CD4-positive, alpha-beta T cell treated with Interferon alpha-2 for 1 hour (primary cell): ENCODE measurements around the gene SUPT3H.
"Not testable (repeated sequence)": the region's sequence is repeated elsewhere in the genome, so short reads cannot be mapped to it uniquely, and the experiment has no call there.

Experiments used
- DNase-seq, 2 donors: peaks; one replicate each; pipeline ENCODE4 v3.0.0-alpha.2; 2020 to 2022

Gene SUPT3H

DNA sequence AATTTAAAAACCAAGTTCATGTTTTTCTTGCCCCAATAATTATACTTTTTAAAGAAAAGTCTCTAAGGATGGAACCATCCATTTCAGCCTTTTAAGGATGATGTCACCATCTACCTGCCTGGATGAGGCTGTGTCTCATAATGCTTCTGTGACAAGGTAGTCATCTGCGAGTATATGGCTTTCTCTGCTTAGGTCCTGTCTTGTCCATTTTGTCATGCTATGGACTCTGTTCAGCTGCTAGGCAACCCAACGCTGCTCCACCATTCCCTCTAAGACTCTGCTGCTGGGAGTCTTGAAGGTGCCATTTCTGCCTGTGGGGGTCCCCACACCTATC lies 509.4 kb downstream of the SUPT3H start:
- DNase-seq: no peak

DNA sequence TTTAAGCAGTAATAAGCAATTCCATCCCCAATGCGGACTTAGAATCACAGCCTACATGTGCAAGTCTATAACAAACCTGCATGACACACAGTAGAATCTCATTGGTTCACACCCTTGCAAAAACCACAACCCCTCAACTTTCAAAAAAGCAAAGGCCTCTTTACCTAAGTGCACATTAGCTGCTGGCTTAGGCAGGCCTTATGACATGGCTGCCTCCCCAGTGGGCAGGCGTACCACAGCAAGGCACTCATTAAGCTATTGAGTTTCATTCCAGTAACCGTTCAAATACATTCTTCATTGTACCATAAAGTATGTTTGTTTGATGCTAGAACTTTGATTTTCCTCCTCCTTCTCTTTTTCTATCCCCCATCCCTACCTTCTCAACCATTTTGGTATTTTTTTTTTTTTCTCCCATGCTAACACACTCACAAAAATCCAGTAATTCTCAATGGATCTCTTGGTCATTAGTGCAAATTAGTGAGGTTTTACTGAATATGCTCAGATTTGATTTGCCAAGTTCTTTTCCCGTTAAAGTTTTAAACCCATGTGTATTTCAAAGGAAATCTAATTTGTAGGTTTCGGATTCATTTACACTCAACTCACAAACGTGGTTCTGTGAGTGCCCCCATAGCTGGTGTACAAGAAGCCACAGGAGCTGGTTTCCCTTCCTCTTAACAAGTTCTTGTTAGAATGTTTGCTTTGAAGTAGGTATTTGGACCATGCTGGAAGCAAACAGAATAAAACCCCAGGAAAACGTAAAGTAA lies 510.0 kb downstream of the SUPT3H start:
- no peak for DNase-seq

DNA sequence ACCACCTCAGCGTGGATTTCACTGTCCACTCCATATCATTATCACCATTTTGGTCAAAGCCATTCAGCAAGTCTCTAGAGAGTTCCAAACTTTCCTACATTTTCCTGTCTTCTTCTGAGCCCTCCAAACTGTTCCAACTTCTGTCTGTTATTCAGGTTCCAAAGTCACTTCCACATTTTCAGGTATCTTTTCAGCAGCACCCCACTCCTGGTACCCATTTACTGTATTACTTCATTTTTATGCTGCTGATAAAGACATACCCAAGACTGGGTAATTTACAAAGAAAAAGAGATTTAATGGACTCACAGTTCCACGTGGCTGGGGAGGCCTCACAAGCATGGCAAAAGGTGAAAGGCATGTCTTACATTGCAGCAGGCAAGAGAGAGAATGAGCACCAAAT lies 512.5 kb downstream of the SUPT3H start:
- not testable (repeated sequence) for DNase-seq

DNA sequence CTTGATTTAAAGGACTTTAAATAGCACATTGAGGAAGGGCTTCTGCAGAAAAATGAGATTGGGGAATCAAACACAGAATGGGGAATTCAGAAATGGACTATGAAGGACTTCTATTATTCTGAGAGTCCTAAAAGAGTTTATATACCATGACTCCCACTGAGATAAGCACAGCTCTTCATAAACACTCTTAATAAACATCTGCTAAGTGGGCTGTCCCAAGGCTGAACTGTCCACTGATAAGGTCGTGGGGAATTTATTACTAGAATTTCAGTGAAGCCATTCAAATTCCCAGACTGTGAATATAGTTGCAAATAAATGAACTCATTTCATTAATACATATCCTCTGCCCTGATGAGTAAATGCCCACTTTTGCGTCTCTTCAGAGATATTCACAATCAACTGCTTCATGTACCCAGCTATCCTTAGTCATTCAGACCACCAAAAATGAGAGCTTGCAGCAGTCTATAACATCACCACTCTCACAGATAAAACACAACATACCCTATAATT lies 517.8 kb downstream of the SUPT3H start:
- DNase-seq: no peak

DNA sequence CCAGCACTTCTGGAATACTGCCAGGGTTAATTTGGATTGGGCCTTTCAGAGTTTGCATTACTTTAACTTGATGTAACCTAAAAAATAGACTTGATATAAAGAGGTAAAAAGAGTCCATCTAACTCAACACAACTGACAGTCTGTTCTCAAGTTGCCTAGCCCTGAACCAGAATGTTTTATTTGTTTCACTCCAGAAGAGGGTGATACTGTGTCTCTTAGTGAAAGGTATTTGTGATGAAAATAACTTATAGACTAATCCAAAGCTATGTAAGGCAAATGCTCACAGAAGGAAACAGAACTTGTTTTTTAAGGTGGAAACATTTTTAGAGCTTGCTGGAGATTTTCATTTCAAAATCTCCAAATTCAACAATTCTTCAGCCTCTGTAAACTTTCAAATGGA lies 518.7 kb downstream of the SUPT3H start:
- DNase-seq: peak in 1 of 2 donors; percentile 28

DNA sequence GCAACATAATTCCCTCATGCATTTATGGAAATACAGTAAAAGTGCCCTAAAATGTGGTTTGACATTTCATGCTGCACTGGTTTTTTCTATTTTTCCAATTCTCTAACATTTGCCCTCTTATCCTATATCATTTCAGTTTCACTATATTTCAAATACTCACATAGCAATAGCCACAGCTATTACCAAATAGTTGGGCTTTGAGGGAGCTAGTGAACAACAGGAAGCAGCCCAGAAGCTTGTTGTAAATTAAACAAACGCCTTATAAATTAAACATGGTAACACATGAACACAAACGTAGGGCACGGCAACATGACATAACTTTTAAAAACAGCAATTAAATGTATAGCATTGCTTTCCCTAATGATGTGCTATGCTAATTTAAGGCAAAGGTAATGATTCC lies 521.3 kb downstream of the SUPT3H start:
- no peak for DNase-seq

DNA sequence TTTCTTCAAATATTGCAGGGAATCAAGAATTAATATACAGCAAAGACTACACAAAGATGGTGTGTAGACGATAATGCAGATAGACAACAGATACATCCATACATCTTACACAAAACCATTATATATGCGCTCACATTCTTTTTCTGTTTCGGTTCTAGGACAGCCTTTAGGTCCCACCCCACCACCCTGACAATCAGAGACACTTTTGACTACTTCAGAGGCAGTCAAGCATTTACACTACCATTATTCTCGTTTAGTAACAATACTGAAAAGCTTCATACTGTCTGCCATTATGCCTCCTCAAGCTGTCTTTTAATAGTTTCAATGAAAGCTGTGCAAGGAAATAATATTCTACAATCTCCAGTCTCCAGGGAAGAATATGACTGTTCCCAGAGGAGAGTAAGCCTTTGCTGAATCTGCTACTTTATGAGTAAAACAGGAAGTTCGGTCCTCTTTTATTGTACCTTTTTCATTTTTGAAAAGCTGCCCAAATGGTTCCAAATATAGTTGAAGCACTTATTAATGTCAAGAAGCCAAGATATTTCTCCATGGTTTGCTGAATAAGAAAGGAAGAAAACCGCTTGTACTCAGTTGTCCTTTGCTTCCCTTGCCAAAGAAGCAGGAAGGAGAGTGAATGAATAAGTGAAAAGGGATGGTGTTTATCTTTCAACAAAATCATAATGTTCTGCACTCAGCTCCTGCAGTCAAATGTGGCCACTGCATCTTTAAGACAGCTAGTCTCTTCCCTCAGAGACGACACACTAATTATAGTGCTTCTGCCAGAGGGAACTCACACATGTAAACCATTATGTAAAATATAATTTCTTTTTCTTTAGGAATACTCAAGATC lies 521.9 kb downstream of the SUPT3H start:
- no peak for DNase-seq

DNA sequence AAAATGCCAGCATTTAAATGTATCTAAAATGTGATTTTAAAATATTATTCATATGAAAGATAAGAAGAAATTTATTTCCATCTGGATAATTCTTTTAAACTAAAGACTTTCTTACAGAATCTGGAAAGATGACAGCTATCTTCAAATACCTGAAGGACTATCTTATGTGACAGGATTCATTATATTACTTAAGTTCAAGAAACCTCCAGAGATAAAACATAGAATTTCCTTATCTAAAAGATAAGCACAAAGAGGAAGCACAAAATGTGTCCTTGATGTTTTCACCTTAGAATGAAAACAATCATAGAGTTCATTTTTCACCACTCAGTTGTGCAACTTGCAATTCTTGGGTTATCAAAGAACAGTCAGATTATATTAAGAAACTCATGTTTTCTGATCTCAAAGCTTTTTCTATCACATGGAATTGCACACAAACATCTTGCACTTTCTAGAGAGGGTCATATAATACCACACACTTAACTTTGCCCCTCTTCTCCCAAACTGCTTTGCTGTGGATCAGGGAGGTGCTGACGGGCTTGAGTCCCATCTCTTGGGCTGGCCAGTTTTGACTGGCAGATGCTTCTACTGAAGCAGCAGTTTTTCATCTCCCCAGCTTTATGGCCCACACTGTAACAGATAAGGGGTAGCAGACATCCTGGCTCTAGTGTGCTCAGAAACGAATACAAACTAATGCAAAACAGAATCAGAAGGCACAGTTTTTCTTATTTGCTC lies 522.9 kb downstream of the SUPT3H start:
- DNase-seq: no peak

DNA sequence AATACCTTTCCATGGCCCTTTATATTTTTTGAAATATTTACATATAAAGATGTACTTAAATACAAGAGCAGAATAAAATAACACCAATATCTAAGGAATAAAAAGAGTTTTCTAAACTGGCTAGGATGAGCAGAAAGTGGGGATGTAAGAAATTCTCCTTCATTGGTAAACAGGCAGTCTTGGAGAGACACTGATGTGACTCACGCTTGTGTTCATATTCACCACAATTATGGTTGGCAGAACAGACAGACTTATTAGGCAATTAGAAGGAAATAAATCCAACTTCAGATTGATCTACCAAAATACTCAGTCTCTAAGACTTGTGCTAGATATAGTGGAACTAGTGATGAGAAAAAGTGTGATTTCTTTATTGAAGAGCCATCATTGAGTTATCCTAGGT lies 526.6 kb downstream of the SUPT3H start:
- no peak for DNase-seq

DNA sequence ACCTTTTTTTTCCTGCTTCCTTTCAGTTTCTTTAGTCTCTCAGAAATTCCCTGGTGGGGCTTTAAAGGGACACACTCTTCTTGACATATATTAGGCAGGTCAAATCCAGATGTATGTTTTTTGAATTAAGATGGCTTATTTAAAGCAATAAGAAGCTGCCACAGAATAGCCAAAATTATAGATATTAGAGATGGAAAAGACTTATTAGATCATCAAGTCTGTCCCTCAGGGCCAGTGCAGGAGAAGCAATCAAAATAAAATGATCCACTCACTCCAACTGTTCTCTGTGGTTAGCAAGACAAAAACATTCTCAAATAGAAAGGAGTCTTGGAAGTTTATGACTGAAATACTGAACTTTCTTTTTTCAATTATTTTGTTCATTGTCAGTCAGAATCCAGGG lies 527.4 kb downstream of the SUPT3H start:
- DNase-seq: no peak

DNA sequence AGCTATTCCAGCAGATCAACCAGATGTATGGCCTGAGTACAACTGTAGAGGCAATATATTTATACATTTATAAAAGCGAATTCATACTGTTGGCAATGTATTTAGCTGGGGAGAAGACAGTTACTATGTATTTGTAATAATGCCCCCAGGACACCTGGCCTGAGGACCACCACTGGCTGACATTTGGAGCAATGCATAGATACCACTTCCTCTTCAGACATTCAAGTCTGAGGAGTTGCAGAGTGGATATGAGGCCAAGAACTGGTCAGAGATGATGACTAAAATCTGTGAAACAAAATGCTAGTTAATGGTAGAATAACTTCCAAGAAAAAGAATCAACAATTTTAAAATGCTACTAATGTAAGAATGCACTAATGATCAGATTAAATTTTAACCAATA lies 527.9 kb downstream of the SUPT3H start:
- DNase-seq: no peak

DNA sequence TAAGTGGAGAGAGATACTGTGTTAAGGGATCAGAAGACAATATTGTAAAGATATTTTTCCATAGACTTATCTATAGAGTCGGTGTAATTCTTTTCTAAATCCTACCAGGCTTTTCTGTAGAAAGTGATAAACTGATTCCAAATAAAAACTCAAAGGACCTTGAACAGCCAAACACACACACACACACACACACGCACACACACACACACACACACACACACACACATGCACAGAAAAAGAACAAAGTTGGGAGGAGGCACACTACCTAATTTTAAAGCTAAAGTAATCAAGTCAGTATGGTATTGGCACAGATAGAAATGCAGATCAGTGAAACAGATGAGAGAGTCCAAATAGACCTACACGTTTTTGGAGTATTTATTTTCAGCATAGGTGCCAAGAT lies 534.0 kb downstream of the SUPT3H start:
- DNase-seq: no peak

DNA sequence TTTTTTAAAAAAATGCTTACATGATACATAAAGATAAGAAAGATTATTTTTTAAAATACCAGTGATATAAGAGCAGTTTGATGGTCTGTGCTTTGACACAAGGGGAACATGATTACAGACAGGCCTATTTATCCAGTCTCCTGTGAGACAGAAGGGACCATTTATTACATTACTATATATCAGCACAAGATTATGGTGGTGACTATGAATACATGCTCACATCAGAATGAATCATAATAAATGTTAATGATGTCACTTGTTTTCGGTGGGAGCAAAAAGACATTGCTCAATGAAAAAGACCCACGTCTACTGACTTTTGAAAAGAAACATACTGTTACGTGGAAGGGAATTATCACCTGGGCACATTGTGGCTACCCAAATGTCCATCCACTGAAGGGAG lies 535.1 kb downstream of the SUPT3H start:
- DNase-seq: no peak

DNA sequence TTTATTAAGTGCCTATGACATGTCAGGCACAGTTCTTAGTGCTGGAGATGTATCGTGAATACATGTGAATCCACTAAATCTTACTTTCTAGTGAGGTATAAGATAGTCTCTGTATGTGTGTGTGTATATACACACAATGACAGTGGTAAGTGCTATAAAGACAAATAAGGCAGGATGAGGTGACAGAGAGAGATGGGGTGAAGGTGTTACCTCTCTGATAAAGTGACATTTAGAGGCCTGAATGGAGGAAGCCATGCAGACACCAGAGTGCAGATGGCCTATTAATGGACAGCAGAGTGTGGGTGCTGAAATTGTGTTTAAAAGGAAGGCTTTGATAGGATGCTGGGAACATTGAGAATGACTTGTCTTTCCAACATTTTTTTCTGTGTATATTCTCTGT lies 535.9 kb downstream of the SUPT3H start:
- no peak for DNase-seq

DNA sequence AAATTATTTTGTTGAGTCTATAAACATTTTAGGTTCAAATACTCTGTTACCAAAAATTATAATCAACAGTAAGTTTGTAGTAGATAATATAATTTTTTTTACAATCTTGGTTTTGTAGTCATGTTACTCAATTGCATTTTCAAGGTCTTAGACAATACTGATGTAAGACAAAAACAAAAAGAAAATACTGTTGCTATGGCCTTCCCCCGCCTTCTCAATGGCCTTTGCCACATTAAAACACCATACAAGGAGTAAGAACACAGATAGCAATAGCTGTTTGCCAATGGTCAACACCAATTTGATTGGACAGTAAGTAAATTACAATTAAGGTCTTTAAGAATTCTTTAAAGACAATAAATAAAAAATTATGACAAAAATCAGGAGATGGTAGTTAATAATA lies 540.0 kb downstream of the SUPT3H start:
- no peak for DNase-seq

DNA sequence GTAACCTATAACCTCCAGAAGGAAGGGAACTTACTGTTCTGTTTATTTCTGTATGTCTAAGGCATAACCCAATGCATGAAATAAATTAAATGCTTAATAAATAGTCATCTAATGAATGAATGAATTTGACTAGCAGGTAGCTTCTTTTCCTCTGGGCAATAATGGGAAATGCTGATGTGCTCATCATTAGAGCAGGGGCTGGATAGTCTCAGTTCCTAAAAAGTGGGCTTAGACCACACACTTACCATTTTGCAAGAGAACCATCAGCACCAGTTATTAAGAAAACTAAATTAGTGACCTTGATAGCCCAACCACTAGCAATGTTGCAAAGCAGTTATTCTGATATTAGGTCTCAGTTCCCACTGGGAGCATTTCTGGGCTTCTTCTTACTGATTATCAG lies 540.5 kb downstream of the SUPT3H start:
- no peak for DNase-seq

DNA sequence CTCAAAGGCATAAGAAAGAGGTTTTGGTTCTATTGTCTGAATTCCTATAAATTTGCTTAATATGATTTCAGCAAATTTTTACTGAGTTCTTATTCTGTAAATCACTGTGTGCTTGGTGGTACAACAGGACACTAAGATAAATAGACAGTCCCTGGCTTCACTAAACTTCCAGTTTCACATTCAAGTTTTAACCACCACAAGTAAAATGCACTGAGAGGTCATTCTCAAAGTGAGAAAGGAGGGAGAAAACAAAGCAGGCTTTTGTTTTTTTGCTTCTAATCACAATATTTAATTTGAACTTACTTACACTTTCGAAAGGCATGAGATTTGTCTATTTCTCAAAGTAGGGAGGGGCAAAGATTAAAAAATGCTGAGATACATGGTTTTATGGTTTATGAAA lies 544.5 kb downstream of the SUPT3H start:
- no peak for DNase-seq

DNA sequence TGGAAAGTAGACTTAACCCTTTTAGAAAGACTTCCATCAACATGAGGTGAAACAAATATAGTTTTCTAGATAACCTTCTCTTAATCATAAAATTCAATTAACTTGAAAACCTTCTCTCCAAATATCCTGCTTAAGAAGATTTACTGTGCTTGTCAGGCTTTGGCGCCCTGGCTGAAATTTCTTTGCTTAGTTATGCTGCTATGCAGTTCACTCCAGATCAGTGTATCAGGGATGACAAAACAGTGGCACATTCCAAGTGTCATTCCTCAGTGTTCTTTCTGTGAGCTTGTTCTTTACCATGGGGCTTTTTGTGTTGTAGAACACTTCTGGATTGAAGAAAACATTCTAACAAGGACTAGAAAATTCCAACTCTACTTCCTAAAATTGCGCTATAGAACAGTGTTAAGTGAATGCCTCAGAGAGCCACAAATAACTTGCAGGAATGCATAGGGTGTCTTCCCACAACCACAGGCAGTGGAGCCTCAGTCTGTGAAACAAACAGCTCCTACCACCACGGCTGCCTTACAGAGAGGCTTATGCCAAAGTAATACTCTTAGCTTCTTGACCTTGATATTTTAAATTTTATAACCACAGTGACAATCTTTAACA lies 546.6 kb downstream of the SUPT3H start:
- DNase-seq: no peak

DNA sequence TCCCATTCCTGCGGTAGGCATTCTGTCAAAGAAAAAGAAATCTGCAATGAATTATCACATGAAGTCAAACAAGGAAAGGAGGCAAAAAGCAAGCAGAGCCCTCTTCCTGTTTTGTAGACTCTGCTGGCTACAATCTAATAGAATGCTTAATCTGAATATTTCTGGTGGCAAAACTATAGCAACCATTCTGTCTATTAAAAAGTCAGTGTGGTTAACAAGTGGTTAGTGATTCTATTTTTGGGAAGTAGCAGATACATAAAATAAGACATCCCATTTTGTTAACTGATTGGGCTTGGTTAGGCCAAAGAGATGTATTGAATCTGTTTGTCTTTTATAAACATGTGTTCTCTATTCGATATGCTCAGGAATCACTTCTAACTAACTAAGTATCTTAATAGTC lies 547.9 kb downstream of the SUPT3H start:
- peak in 1 of 2 donors; percentile 8 for DNase-seq

DNA sequence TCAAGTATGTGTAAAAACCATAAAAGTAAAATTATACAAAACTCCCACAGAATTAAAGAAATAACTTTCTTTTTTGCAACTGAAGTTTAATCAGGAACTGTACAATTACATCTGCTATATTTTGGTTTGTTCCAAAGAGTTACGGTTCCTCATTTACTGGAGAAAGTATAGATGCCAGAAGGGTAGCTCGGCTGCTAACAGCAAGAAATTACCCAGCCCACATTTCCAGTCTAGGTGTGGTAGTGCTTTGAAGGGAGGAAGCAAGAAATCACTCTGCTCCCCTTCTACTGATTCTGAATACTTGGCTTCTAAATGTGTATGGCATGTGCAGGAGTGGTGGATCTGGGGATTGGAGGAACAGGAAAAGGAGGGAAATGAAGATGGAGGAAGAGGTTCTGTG lies 549.0 kb downstream of the SUPT3H start:
- DNase-seq: no peak

DNA sequence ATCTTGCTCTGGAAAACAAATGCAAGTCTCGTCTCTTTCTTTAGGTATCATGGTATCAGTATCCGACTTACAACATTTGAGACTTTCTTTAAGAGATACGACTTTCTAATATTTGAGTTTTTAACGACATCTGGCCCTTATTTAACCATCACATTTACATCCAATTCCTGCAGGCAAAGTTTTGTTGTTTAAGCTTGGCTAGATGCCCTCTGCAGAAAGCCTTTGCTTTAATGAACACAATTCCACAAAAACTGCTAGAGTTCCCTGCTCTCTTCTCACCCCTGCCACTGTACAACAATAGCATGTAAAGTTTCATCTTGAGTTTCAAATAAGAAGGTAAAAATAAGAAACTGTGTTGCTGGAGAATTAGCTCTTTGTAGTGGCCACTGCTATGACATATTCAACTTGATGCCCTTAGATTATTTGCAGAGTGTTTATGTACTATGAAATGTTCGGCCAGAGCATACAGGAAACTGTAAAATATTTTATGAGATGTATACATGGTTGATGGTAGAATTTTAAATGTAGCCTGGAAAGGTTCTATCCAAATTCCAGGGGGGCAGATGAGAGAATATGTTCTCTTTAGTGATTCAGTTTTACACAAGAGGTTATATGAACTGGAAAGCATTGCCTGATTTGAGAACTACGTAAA lies 551.6 kb downstream of the SUPT3H start:
- no peak for DNase-seq

DNA sequence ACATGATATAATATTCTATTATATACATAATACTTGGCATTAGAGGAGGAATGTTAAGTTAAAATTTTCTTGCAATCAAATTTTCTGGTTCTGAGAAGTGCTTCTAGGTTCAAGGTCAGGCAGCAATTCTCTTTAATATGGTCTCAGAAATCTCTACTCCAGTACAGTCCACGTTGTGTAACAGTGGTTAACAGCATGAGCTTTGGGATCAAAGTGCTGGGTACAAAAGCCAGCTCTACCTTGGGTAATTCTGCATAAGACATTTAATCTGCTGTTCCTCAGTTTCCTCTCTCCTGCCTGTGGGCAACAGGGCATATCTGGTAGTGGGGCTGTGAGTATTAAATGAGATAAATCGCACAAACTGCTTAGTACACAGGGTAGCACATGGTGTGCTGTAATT lies 552.5 kb downstream of the SUPT3H start:
- DNase-seq: no peak

DNA sequence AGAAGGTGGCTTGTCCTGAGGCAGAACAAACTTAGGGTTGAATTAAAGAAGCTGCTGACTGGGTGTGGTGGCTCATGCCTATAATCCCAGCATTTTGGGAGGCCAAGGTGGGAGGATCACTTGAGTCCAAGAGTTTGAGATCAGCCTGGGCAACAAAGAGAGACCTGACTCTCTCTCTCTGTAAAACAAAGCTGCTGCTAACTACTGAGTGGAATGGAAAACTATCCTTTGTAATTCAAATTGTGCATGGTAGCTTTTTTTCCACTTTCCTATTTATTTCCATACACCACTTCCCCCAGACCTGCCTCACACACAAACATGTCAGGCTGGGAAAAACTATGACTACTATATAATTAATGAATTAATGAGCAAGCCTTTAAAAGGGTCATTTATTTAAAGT lies 553.2 kb downstream of the SUPT3H start:
- no peak for DNase-seq
